OCI-LY7 (cell line): ENCODE measurements around the gene ZNF304.

ENCODE experiments used
- EZH2phosphoT487 ChIP-seq: fragments of 200-600 bp; sonication (generic); IDR thresholded peaks from 2 replicates; pipeline ENCODE4 v1.6.1; 2018; ENCODE audit warnings: low read depth, borderline replicate concordance, mild to moderate bottlenecking, mixed run types, antibody characterized with exemption, low read length, moderate library complexity, mixed read lengths
- TF ChIP-seq, protein P1 (sequence below): fragments of 200-600 bp; sonication (generic); conservative IDR thresholded peaks from 2 replicates; pipeline ENCODE4 v1.5.1; 2014; ENCODE audit warnings: mild to moderate bottlenecking, antibody characterized with exemption, low read length, moderate library complexity, mixed read lengths

DNA sequence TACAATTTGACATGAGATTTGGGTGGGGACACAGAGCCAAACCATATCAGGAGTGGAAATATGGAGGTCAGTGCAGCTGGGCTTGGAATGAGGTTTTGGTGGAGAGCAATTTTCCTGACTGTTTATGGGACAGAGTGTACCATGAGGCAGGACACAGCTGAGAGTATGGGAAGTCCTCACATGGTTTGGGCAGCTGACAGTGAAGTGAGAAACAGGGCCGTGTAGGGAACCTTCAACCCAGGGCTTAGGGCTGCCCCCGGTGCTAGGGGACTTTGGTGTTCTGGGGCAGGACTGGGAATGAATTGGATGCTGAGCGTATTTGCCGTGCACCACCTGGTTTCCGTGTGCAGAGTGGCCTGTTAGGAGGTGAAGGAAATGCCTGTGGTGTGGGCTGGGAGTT, 44.6 kb downstream of the ZNF304 start:
- TF ChIP-seq, protein P1, sequence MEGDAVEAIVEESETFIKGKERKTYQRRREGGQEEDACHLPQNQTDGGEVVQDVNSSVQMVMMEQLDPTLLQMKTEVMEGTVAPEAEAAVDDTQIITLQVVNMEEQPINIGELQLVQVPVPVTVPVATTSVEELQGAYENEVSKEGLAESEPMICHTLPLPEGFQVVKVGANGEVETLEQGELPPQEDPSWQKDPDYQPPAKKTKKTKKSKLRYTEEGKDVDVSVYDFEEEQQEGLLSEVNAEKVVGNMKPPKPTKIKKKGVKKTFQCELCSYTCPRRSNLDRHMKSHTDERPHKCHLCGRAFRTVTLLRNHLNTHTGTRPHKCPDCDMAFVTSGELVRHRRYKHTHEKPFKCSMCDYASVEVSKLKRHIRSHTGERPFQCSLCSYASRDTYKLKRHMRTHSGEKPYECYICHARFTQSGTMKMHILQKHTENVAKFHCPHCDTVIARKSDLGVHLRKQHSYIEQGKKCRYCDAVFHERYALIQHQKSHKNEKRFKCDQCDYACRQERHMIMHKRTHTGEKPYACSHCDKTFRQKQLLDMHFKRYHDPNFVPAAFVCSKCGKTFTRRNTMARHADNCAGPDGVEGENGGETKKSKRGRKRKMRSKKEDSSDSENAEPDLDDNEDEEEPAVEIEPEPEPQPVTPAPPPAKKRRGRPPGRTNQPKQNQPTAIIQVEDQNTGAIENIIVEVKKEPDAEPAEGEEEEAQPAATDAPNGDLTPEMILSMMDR: no peak
- no peak for TF ChIP-seq EZH2phosphoT487
